HCEC 1CT (cell line): ENCODE measurements around the gene MEF2C.
"Not testable (repeated sequence)": the region's sequence is repeated elsewhere in the genome, so short reads cannot be mapped to it uniquely, and the experiment has no call there.

Source experiments
- DNase-seq: peaks from one replicate; pipeline ENCODE4 v3.0.0-alpha.2; 2017

Gene MEF2C

GRCh38 chr5:88883059-88883835 is at the start of gene MEF2C:
MEF2C (minus strand) TSS chr5:88883184; CDS start chr5:88823788, 59,396 bp downstream.
- peak; percentile 87 for DNase-seq

- DNase-seq, result no peak
These were observed 49.6 kb upstream of the MEF2C start for GRCh38 chr5:88932541-88932940.

GRCh38 chr5:88930335-88930734 is 47.4 kb upstream of the MEF2C start:
- DNase-seq, result no peak

GRCh38 chr5:88929385-88929784 is 46.4 kb upstream of the MEF2C start:
- no peak for DNase-seq

- DNase-seq, result no peak
These were observed 43.8 kb upstream of the MEF2C start for GRCh38 chr5:88926774-88927173.

GRCh38 chr5:88925692-88926490 is 42.9 kb upstream of the MEF2C start:
- DNase-seq, result peak; percentile 17

GRCh38 chr5:88924330-88924657 is 41.3 kb upstream of the MEF2C start:
- DNase-seq, result no peak

GRCh38 chr5:88923623-88924329 is 40.8 kb upstream of the MEF2C start:
- DNase-seq, result no peak

- DNase-seq, result not testable (repeated sequence)
These were observed 29.8 kb upstream of the MEF2C start for GRCh38 chr5:88912743-88913142.

GRCh38 chr5:88911059-88911572 is 28.1 kb upstream of the MEF2C start:
- not testable (repeated sequence) for DNase-seq

GRCh38 chr5:88904478-88904877 is 21.5 kb upstream of the MEF2C start:
- not testable (repeated sequence) for DNase-seq

- DNase-seq, result not testable (repeated sequence)
These were observed 21.0 kb upstream of the MEF2C start for GRCh38 chr5:88903966-88904365.

- not testable (repeated sequence) for DNase-seq
These were observed 18.1 kb upstream of the MEF2C start for GRCh38 chr5:88901077-88901476.

- no peak for DNase-seq
These were observed 16.2 kb upstream of the MEF2C start for GRCh38 chr5:88899096-88899737.

- no peak for DNase-seq
These were observed 14.8 kb upstream of the MEF2C start for GRCh38 chr5:88897748-88898147.

- DNase-seq, result no peak
These were observed 12.9 kb upstream of the MEF2C start for GRCh38 chr5:88895681-88896501.

- DNase-seq, result no peak
These were observed 9.7 kb upstream of the MEF2C start for GRCh38 chr5:88892669-88893068.

- DNase-seq, result no peak
These were observed 7.2 kb upstream of the MEF2C start for GRCh38 chr5:88890070-88890781.

- peak; percentile 42 for DNase-seq
These were observed 6.4 kb upstream of the MEF2C start for GRCh38 chr5:88889189-88890069.

- no peak for DNase-seq
These were observed 5.8 kb upstream of the MEF2C start for GRCh38 chr5:88888848-88889188.
